Vagina (tissue), 2 donors: ENCODE data around the gene SOD2.

Experiments used
- POLR2A ChIP-seq, 2 donors: fragments of 450-650 bp; IDR thresholded peaks; one replicate each; pipeline ENCODE4 v1.6.1; 2017; ENCODE audit warnings: antibody characterized with exemption in 2 of 2, mild to moderate bottlenecking in 2 of 2, moderate library complexity in 2 of 2
- TF ChIP-seq, protein P1 (sequence below), 3 experiments: fragments of 450-650 bp in 2 of 3; fragments of 200-600 bp in 1 of 3; sonication (generic) in 1 of 3; IDR thresholded peaks; one replicate each; pipeline ENCODE4 v1.5.1; 2017 to 2019; ENCODE audit warnings: antibody characterized with exemption in 3 of 3, mild to moderate bottlenecking in 2 of 3, moderate library complexity in 2 of 3

DNA sequence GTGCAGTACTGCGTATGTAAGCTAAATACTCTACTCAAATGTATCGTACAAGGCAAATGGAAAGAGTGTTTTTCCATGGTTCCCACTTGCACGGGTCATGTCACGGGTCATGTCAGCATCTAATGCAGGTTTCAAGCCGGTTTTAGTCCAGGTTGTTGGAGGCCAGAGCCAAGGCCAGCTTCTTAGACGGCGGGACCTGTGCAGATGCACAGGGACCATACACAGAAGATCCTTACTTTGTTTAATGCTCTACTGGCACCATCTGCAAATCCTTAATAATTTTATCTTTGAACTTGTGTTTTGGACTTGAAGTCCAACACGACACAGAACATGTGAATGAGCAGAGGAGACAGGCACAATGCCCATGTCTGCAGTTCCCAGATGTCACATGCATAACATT is 42.7 kb downstream of the SOD2 start:
- TF ChIP-seq, protein P1, sequence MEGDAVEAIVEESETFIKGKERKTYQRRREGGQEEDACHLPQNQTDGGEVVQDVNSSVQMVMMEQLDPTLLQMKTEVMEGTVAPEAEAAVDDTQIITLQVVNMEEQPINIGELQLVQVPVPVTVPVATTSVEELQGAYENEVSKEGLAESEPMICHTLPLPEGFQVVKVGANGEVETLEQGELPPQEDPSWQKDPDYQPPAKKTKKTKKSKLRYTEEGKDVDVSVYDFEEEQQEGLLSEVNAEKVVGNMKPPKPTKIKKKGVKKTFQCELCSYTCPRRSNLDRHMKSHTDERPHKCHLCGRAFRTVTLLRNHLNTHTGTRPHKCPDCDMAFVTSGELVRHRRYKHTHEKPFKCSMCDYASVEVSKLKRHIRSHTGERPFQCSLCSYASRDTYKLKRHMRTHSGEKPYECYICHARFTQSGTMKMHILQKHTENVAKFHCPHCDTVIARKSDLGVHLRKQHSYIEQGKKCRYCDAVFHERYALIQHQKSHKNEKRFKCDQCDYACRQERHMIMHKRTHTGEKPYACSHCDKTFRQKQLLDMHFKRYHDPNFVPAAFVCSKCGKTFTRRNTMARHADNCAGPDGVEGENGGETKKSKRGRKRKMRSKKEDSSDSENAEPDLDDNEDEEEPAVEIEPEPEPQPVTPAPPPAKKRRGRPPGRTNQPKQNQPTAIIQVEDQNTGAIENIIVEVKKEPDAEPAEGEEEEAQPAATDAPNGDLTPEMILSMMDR (IDR thresholded peaks at IDR 0.05) = no peak
- no peak for TF ChIP-seq POLR2A (IDR thresholded peaks at IDR 0.05)
